ENCODE measurements around the gene PIP5K1C. TPM values are rescaled to one million over a fixed set of nuclear protein-coding genes. Genes with fewer than 3 reads are reported as not detected.

PIP5K1C gene
- total and polyA plus RNA-seq, 2 donors (not counting 1 experiment from before 2014, with no cell fraction given), result 10.4 to 46.7 TPM

DNA sequence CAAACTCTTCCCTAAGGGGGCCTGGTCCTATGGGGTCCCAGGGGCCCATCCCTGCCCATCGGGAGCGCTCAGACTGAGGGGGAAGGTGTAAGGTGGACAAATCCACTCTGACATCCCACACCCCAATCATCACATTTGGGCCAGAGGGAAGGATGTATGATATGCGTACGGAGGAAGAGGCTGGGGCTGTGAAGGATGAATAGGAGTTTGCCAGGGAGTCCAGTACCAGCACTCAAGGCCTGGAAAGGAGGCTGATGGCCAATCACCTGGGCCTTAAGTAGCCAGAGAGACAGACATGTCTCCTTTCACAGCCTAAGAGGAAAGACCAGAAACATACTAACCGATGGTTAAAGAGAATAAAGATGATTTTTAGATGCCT is 22.8 kb upstream of the PIP5K1C start:
- no peak overlapping the region for H3K4me2 ChIP-seq (replicated peaks; ENCODE audit: low read depth, low read length, poor library complexity, severe bottlenecking)
- no peak for DNase-seq
- intact Hi-C loops (cut with micrococcal nuclease), result no loop called here

GRCh38 chr19:3722443-3723109 is 22.3 kb upstream of the PIP5K1C start:
- no peaks in the 10 kb centered on the region for H3K9me3 Mint-ChIP-seq (ENCODE audit: insufficient read depth)
- no peak overlapping the region for H3K9ac ChIP-seq (ENCODE audit: low read length)
- TF ChIP-seq, protein P1, sequence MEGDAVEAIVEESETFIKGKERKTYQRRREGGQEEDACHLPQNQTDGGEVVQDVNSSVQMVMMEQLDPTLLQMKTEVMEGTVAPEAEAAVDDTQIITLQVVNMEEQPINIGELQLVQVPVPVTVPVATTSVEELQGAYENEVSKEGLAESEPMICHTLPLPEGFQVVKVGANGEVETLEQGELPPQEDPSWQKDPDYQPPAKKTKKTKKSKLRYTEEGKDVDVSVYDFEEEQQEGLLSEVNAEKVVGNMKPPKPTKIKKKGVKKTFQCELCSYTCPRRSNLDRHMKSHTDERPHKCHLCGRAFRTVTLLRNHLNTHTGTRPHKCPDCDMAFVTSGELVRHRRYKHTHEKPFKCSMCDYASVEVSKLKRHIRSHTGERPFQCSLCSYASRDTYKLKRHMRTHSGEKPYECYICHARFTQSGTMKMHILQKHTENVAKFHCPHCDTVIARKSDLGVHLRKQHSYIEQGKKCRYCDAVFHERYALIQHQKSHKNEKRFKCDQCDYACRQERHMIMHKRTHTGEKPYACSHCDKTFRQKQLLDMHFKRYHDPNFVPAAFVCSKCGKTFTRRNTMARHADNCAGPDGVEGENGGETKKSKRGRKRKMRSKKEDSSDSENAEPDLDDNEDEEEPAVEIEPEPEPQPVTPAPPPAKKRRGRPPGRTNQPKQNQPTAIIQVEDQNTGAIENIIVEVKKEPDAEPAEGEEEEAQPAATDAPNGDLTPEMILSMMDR (IDR thresholded peaks at IDR 0.05), result no peak
- TF ChIP-seq EZH2 (IDR thresholded peaks at IDR 0.05; ENCODE audit: borderline replicate concordance, insufficient read depth, low read depth, low read length, poor library complexity, severe bottlenecking), result no peak
- H2AFZ ChIP-seq (ENCODE audit: insufficient read depth, low read depth, low read length, poor library complexity, severe bottlenecking), result no peak overlapping the region
- H3K4me1 Mint-ChIP-seq, result peaks cover 11% of the 10 kb centered on the region
- peak overlapping the region; percentile 50 for H3K27ac Mint-ChIP-seq
- peak overlapping the region in 1 of 5 experiments; percentile 53 for H3K4me3 ChIP-seq (ENCODE audit: control extremely low read depth in 1 of 5, extremely low read depth in 1 of 5, insufficient read depth in 1 of 5, low read depth in 2 of 5, low read length in 4 of 5)
- H3K4me1 ChIP-seq (ENCODE audit: control insufficient read depth in 2 of 2, insufficient read depth in 2 of 2, low read length in 2 of 2), result peaks cover 16 to 20% of the 10 kb centered on the region in 2 donors
- no peaks in the 10 kb centered on the region for H3K36me3 ChIP-seq (replicated peaks in 1 of 2; ENCODE audit: control extremely low read depth in 1 of 2, control insufficient read depth in 1 of 2, extremely low read depth in 1 of 2, insufficient read depth in 2 of 2, low read length in 1 of 2)
- H3K4me2 ChIP-seq (replicated peaks; ENCODE audit: low read depth, low read length, poor library complexity, severe bottlenecking), result peak overlapping the region; percentile 81
- no peaks in the 10 kb centered on the region for H3K79me2 ChIP-seq (ENCODE audit: control insufficient read depth, insufficient read depth, low read length)
- H3K27me3 Mint-ChIP-seq, result peaks cover 21% of the 10 kb centered on the region
- H3K4me3 Mint-ChIP-seq, result peak overlapping the region; percentile 63
- DNase-seq, result no peak
- ChIA-PET POLR2A (interaction anchor here (0.5 to 0.6 kb wide), 2 partner anchors 133 to 520 kb away, joined by 4 read pairs; no protein-coding TSS in a partner anchor), CTCF (no interaction called here)
- peaks cover 0 to 12% (median 0%) of the 10 kb centered on the region in 3 donors for H3K9me3 ChIP-seq (ENCODE audit: control extremely low read depth in 1 of 3, control insufficient read depth in 2 of 3, insufficient read depth in 1 of 3, low read length in 2 of 3)
- ATAC-seq (ENCODE audit: low read depth), result no peak
- WGBS (ENCODE audit: insufficient coverage), result 9% methylated on average over 15 of the region's 30 CpGs
- no peaks in the 10 kb centered on the region for H4K20me1 ChIP-seq (ENCODE audit: control insufficient read depth, insufficient read depth, low read length, poor library complexity, severe bottlenecking)
- intact Hi-C loops (cut with micrococcal nuclease), result no loop called here
- no peak overlapping the region for H3K27ac ChIP-seq (ENCODE audit: low read length in 2 of 2)
- H3K27me3 ChIP-seq (replicated peaks in 1 of 4; ENCODE audit: control extremely low read depth in 1 of 4, control insufficient read depth in 3 of 4, insufficient read depth in 4 of 4, low read length in 3 of 4), result peaks cover 0 to 42% (median 21%) of the 10 kb centered on the region in 4 experiments

More for the DNA sequence above, 22.8 kb upstream of the PIP5K1C start:
- CTCF ChIA-PET, result no interaction called here
- peaks cover 0 to 12% (median 0%) of the 10 kb centered on the region in 3 donors for H3K9me3 ChIP-seq (ENCODE audit: control extremely low read depth in 1 of 3, control insufficient read depth in 2 of 3, insufficient read depth in 1 of 3, low read length in 2 of 3)
- H3K79me2 ChIP-seq (ENCODE audit: control insufficient read depth, insufficient read depth, low read length), result no peaks in the 10 kb centered on the region
- no peaks in the 10 kb centered on the region for H4K20me1 ChIP-seq (ENCODE audit: control insufficient read depth, insufficient read depth, low read length, poor library complexity, severe bottlenecking)
- H2AFZ ChIP-seq (ENCODE audit: insufficient read depth, low read depth, low read length, poor library complexity, severe bottlenecking), result no peak overlapping the region
- no peak overlapping the region for H3K4me3 ChIP-seq (ENCODE audit: control extremely low read depth in 1 of 5, extremely low read depth in 1 of 5, insufficient read depth in 1 of 5, low read depth in 2 of 5, low read length in 4 of 5)
- peaks cover 11% of the 10 kb centered on the region for H3K4me1 Mint-ChIP-seq
- H3K9me3 Mint-ChIP-seq (ENCODE audit: insufficient read depth), result no peaks in the 10 kb centered on the region
- TF ChIP-seq, protein P1 (IDR thresholded peaks at IDR 0.05), result no peak
- no peak for TF ChIP-seq EZH2 (IDR thresholded peaks at IDR 0.05; ENCODE audit: borderline replicate concordance, insufficient read depth, low read depth, low read length, poor library complexity, severe bottlenecking)
- peaks cover 21% of the 10 kb centered on the region for H3K27me3 Mint-ChIP-seq
- no peak overlapping the region for H3K4me3 Mint-ChIP-seq
- H3K27ac ChIP-seq (ENCODE audit: low read length in 2 of 2), result no peak overlapping the region
- no peaks in the 10 kb centered on the region for H3K36me3 ChIP-seq (replicated peaks in 1 of 2; ENCODE audit: control extremely low read depth in 1 of 2, control insufficient read depth in 1 of 2, extremely low read depth in 1 of 2, insufficient read depth in 2 of 2, low read length in 1 of 2)
- POLR2A ChIA-PET, result no interaction called here
- WGBS (ENCODE audit: insufficient coverage), result no CpG with 5 or more reads among the region's 5 CpGs
- peaks cover 0 to 42% (median 21%) of the 10 kb centered on the region in 4 experiments for H3K27me3 ChIP-seq (replicated peaks in 1 of 4; ENCODE audit: control extremely low read depth in 1 of 4, control insufficient read depth in 3 of 4, insufficient read depth in 4 of 4, low read length in 3 of 4)
- ATAC-seq (ENCODE audit: low read depth), result no peak
- no peak overlapping the region for H3K9ac ChIP-seq (ENCODE audit: low read length)
- H3K27ac Mint-ChIP-seq, result no peak overlapping the region
- peaks cover 16 to 20% of the 10 kb centered on the region in 2 donors for H3K4me1 ChIP-seq (ENCODE audit: control insufficient read depth in 2 of 2, insufficient read depth in 2 of 2, low read length in 2 of 2)

Measured in B cell (primary cell).